WTC11 (cell line): Measurements from ENCODE around the gene HMX1. TPM values are rescaled to one million over a fixed set of nuclear protein-coding genes. Genes with fewer than 3 reads are reported as not detected.

Experiments
- ATAC-seq: fragments of 200-7000 bp; cut with Tn5 transposase; 2 replicates; pipeline ENCODE4 v1.10.0; 2021; ENCODE audit warnings: mild to moderate bottlenecking, moderate library complexity
- CTCF ChIA-PET: fragments of 300-600 bp; sonication (Branson Sonifier 250); formaldehyde crosslinking; loops from one replicate; lab custom pipeline; 2021; ENCODE audit warnings: antibody characterized with exemption; lab: Charles Lee
- POLR2A ChIA-PET: fragments of 350-600 bp; sonication (Branson Sonifier 250); formaldehyde crosslinking; loops from one replicate; lab custom pipeline; 2021; ENCODE audit warnings: antibody characterized with exemption; lab: Charles Lee
- DNase-seq: peaks from one replicate; pipeline ENCODE4 v3.0.0; 2021; ENCODE audit warnings: low spot score
- H3K27ac Mint-ChIP-seq: 2 replicates; pipeline ENCODE4 v1.8.0; 2021; ENCODE audit warnings: mixed read lengths
- H3K27me3 Mint-ChIP-seq: 2 replicates; pipeline ENCODE4 v1.8.0; 2021; ENCODE audit warnings: low read depth, mild to moderate bottlenecking, moderate library complexity, mixed read lengths
- H3K36me3 Mint-ChIP-seq: 2 replicates; pipeline ENCODE4 v1.8.0; 2021; ENCODE audit warnings: mixed read lengths
- H3K4me1 Mint-ChIP-seq: 2 replicates; pipeline ENCODE4 v1.8.0; 2022; ENCODE audit warnings: mixed read lengths
- H3K4me3 Mint-ChIP-seq: 2 replicates; pipeline ENCODE4 v1.8.0; 2021; ENCODE audit warnings: mild to moderate bottlenecking, moderate library complexity, mixed read lengths
- H3K9me3 Mint-ChIP-seq: 2 replicates; pipeline ENCODE4 v1.8.0; 2021; ENCODE audit warnings: mixed read lengths
- CREB1 ChIP-seq: sonication (generic); formaldehyde crosslinking; IDR thresholded peaks from 2 replicates; pipeline ENCODE4 v1.8.0; 2023; ENCODE audit warnings: mild to moderate bottlenecking, missing genetic modification reagents
- ESRRA ChIP-seq: sonication (generic); formaldehyde crosslinking; IDR thresholded peaks from 2 replicates; pipeline ENCODE4 v1.8.1; 2022; ENCODE audit warnings: mild to moderate bottlenecking, missing genetic modification reagents, borderline replicate concordance
- FOXP1 ChIP-seq: sonication (generic); formaldehyde crosslinking; IDR thresholded peaks from 2 replicates; pipeline ENCODE4 v1.8.0; 2022; ENCODE audit warnings: missing genetic modification reagents, mild to moderate bottlenecking, moderate library complexity, borderline replicate concordance
- NFYB ChIP-seq: sonication (generic); formaldehyde crosslinking; conservative IDR thresholded peaks from 2 replicates; pipeline ENCODE4 v1.8.0; 2022; ENCODE audit warnings: low read depth, missing genetic modification reagents
- NR1H2 ChIP-seq: sonication (generic); formaldehyde crosslinking; IDR thresholded peaks from 2 replicates; pipeline ENCODE4 v1.9.0; 2021; ENCODE audit warnings: mild to moderate bottlenecking, moderate library complexity, missing genetic modification reagents
- RELA ChIP-seq: sonication (generic); formaldehyde crosslinking; IDR thresholded peaks from 2 replicates; pipeline ENCODE4 v1.8.1; 2022; ENCODE audit warnings: missing genetic modification reagents, mild to moderate bottlenecking, borderline replicate concordance
- SMAD3 ChIP-seq: sonication (generic); formaldehyde crosslinking; IDR thresholded peaks from 2 replicates; pipeline ENCODE4 v1.8.0; 2022; ENCODE audit warnings: missing genetic modification reagents, mild to moderate bottlenecking, borderline replicate concordance
- SMAD4 ChIP-seq: sonication (generic); formaldehyde crosslinking; IDR thresholded peaks from 2 replicates; pipeline ENCODE4 v1.8.0; 2022; ENCODE audit warnings: mild to moderate bottlenecking, missing genetic modification reagents
- SOX15 ChIP-seq: fragments of 250-450 bp; sonication (Bioruptor Pico); IDR thresholded peaks from 2 replicates; pipeline ENCODE4 v1.9.0; 2021; ENCODE audit warnings: mild to moderate bottlenecking
- TEAD4 ChIP-seq: sonication (generic); formaldehyde crosslinking; IDR thresholded peaks from 2 replicates; pipeline ENCODE4 v1.8.0; 2022; ENCODE audit warnings: mild to moderate bottlenecking, missing genetic modification reagents
- ZBTB21 ChIP-seq: sonication (generic); formaldehyde crosslinking; IDR thresholded peaks from 2 replicates; pipeline ENCODE4 v1.8.1; 2023; ENCODE audit warnings: mild to moderate bottlenecking, missing genetic modification reagents, borderline replicate concordance
- ZNF423 ChIP-seq: fragments of 250-450 bp; sonication (Bioruptor Pico); IDR thresholded peaks from 2 replicates; pipeline ENCODE4 v2.1.2; 2022; ENCODE audit warnings: mild to moderate bottlenecking, moderate library complexity
- total RNA-seq: library from RNA; stranded (reverse); gene quantifications from 3 replicates; pipeline ENCODE4 v1.2.3, GENCODE V29; 2021
- TF ChIP-seq, protein P1 (sequence below): sonication (generic); formaldehyde crosslinking; conservative IDR thresholded peaks from 2 replicates; pipeline ENCODE4 v1.8.1; 2023; ENCODE audit warnings: mild to moderate bottlenecking, low read depth, missing genetic modification reagents, moderate library complexity
- TF ChIP-seq, protein P2 (sequence below): sonication (generic); formaldehyde crosslinking; IDR thresholded peaks from 2 replicates; pipeline ENCODE4 v1.8.1; 2023; ENCODE audit warnings: mild to moderate bottlenecking, missing genetic modification reagents, borderline replicate concordance
- TF ChIP-seq, protein P3 (sequence below): fragments of 250-450 bp; sonication (Bioruptor Pico); IDR thresholded peaks from 2 replicates; pipeline ENCODE4 v2.1.2; 2022; ENCODE audit warnings: mild to moderate bottlenecking, moderate library complexity
- TF ChIP-seq, protein P4 (sequence below): sonication (generic); formaldehyde crosslinking; IDR thresholded peaks from 2 replicates; pipeline ENCODE4 v1.8.0; 2022; ENCODE audit warnings: mild to moderate bottlenecking, missing genetic modification reagents
- TF ChIP-seq, protein P5 (sequence below): sonication (generic); formaldehyde crosslinking; IDR thresholded peaks from 2 replicates; pipeline ENCODE4 v1.8.0; 2022; ENCODE audit warnings: mild to moderate bottlenecking, missing genetic modification reagents
- TF ChIP-seq, protein P6 (sequence below): sonication (generic); formaldehyde crosslinking; IDR thresholded peaks from 2 replicates; pipeline ENCODE4 v1.8.0; 2023; ENCODE audit warnings: missing genetic modification reagents, mild to moderate bottlenecking, borderline replicate concordance
- TF ChIP-seq, protein P7 (sequence below): sonication (generic); formaldehyde crosslinking; IDR thresholded peaks from 2 replicates; pipeline ENCODE4 v1.8.1; 2022; ENCODE audit warnings: low read depth, mild to moderate bottlenecking, moderate library complexity, missing genetic modification reagents, borderline replicate concordance
- TF ChIP-seq, protein P8 (sequence below): sonication (generic); formaldehyde crosslinking; IDR thresholded peaks from 2 replicates; pipeline ENCODE4 v1.8.1; 2022; ENCODE audit warnings: mild to moderate bottlenecking, moderate library complexity, missing genetic modification reagents

HMX1 gene
- total RNA-seq, 1 experiment from 2014 or later: 10.0 TPM

DNA sequence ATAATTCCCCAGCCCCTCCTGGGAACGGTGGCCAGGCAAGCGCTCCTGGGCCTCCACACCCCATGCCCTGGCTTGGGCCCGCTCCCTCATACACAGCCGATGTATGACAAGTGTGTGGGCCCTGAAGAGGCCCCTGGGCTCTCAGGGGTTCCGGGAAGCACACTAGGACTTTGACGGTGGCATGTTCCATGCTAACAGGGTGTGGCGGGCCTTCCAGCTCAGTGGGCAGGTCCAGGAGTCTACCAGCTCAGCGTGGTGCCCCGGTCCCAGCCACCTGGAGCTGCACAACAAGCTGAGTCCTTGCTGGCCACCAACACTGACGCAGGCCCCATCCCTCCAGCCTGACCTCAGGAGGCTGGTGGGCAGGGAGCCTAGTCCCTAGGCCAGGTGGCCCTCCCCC is 24.4 kb upstream of the HMX1 start:
- CTCF ChIA-PET: interaction anchor here (0.9 to 2.7 kb wide), 5 partner anchors 10 to 40 kb away, joined by 3 to 22 read pairs (median 5); no protein-coding TSS in a partner anchor
- DNase-seq: no peak
- H3K9me3 Mint-ChIP-seq: peaks cover 7% of the 10 kb centered on the region

DNA sequence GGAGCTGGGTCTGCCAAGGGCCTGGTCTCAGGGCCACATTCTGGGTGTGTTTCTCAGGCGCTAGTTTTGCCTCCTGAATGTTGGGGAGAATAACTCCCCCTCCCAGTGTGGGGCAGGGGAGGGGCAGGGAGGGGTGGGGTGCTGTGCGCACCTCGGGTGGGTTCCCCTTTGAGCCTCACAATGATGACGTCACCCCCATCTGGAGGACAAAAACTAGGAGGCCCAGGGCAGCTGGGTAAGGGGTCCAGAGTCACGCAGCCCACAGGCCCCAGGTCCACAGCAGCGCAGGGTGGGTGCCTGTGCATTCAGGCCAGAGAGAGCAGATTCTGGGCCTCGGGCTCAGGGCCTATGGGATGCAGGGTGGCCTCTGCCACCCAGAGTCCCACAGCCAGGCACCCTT is 23.7 kb upstream of the HMX1 start:
- H3K4me3 Mint-ChIP-seq: no peak overlapping the region
- peaks cover 4% of the 10 kb centered on the region for H3K36me3 Mint-ChIP-seq
- H3K27ac Mint-ChIP-seq: no peak overlapping the region
- CTCF ChIA-PET: interaction anchor here (0.6 to 1.9 kb wide), 3 partner anchors 8 to 39 kb away, joined by 3 to 5 read pairs (median 4); no protein-coding TSS in a partner anchor
- 0 out of 2 replicates have a peak, but pooled peaks cover 4% of the 10 kb centered on the region for H3K9me3 Mint-ChIP-seq
- H3K27me3 Mint-ChIP-seq: peaks cover 86% of the 10 kb centered on the region
- ATAC-seq (no peak), DNase-seq (no peak)
- POLR2A ChIA-PET: no interaction called here
- H3K4me1 Mint-ChIP-seq: peaks cover 32% of the 10 kb centered on the region
- TF ChIP-seq NR1H2 (CRISPR knock-in tag) (no peak), SMAD4 (CRISPR knock-in tag) (no peak), RELA (CRISPR knock-in tag) (no peak), TEAD4 (CRISPR knock-in tag) (no peak), ESRRA (no peak)
- TF ChIP-seq, protein P1, sequence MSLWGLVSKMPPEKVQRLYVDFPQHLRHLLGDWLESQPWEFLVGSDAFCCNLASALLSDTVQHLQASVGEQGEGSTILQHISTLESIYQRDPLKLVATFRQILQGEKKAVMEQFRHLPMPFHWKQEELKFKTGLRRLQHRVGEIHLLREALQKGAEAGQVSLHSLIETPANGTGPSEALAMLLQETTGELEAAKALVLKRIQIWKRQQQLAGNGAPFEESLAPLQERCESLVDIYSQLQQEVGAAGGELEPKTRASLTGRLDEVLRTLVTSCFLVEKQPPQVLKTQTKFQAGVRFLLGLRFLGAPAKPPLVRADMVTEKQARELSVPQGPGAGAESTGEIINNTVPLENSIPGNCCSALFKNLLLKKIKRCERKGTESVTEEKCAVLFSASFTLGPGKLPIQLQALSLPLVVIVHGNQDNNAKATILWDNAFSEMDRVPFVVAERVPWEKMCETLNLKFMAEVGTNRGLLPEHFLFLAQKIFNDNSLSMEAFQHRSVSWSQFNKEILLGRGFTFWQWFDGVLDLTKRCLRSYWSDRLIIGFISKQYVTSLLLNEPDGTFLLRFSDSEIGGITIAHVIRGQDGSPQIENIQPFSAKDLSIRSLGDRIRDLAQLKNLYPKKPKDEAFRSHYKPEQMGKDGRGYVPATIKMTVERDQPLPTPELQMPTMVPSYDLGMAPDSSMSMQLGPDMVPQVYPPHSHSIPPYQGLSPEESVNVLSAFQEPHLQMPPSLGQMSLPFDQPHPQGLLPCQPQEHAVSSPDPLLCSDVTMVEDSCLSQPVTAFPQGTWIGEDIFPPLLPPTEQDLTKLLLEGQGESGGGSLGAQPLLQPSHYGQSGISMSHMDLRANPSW (CRISPR knock-in tag): no peak
- TF ChIP-seq, protein P2, sequence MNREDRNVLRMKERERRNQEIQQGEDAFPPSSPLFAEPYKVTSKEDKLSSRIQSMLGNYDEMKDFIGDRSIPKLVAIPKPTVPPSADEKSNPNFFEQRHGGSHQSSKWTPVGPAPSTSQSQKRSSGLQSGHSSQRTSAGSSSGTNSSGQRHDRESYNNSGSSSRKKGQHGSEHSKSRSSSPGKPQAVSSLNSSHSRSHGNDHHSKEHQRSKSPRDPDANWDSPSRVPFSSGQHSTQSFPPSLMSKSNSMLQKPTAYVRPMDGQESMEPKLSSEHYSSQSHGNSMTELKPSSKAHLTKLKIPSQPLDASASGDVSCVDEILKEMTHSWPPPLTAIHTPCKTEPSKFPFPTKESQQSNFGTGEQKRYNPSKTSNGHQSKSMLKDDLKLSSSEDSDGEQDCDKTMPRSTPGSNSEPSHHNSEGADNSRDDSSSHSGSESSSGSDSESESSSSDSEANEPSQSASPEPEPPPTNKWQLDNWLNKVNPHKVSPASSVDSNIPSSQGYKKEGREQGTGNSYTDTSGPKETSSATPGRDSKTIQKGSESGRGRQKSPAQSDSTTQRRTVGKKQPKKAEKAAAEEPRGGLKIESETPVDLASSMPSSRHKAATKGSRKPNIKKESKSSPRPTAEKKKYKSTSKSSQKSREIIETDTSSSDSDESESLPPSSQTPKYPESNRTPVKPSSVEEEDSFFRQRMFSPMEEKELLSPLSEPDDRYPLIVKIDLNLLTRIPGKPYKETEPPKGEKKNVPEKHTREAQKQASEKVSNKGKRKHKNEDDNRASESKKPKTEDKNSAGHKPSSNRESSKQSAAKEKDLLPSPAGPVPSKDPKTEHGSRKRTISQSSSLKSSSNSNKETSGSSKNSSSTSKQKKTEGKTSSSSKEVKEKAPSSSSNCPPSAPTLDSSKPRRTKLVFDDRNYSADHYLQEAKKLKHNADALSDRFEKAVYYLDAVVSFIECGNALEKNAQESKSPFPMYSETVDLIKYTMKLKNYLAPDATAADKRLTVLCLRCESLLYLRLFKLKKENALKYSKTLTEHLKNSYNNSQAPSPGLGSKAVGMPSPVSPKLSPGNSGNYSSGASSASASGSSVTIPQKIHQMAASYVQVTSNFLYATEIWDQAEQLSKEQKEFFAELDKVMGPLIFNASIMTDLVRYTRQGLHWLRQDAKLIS (CRISPR knock-in tag): no peak
- TF ChIP-seq, protein P3, sequence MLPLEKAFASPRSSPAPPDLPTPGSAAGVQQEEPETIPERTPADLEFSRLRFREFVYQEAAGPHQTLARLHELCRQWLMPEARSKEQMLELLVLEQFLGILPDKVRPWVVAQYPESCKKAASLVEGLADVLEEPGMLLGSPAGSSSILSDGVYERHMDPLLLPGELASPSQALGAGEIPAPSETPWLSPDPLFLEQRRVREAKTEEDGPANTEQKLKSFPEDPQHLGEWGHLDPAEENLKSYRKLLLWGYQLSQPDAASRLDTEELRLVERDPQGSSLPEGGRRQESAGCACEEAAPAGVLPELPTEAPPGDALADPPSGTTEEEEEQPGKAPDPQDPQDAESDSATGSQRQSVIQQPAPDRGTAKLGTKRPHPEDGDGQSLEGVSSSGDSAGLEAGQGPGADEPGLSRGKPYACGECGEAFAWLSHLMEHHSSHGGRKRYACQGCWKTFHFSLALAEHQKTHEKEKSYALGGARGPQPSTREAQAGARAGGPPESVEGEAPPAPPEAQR (CRISPR knock-in tag): no peak
- TF ChIP-seq, protein P4, sequence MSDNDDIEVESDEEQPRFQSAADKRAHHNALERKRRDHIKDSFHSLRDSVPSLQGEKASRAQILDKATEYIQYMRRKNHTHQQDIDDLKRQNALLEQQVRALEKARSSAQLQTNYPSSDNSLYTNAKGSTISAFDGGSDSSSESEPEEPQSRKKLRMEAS (CRISPR knock-in tag): no peak
- TF ChIP-seq, protein P5, sequence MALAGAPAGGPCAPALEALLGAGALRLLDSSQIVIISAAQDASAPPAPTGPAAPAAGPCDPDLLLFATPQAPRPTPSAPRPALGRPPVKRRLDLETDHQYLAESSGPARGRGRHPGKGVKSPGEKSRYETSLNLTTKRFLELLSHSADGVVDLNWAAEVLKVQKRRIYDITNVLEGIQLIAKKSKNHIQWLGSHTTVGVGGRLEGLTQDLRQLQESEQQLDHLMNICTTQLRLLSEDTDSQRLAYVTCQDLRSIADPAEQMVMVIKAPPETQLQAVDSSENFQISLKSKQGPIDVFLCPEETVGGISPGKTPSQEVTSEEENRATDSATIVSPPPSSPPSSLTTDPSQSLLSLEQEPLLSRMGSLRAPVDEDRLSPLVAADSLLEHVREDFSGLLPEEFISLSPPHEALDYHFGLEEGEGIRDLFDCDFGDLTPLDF (CRISPR knock-in tag): no peak

More for the DNA sequence above, 24.4 kb upstream of the HMX1 start:
- no peak overlapping the region for H3K4me3 Mint-ChIP-seq
- H3K36me3 Mint-ChIP-seq: peaks cover 7% of the 10 kb centered on the region
- peaks cover 78% of the 10 kb centered on the region for H3K27me3 Mint-ChIP-seq
- no peak for ATAC-seq
- H3K27ac Mint-ChIP-seq: no peak overlapping the region
- H3K4me1 Mint-ChIP-seq: peaks cover 32% of the 10 kb centered on the region
- POLR2A ChIA-PET: no interaction called here
- TF ChIP-seq FOXP1: no peak
- no peak for TF ChIP-seq ZNF423 (CRISPR knock-in tag)
- TF ChIP-seq SOX15 (CRISPR knock-in tag): no peak
- TF ChIP-seq, protein P6, sequence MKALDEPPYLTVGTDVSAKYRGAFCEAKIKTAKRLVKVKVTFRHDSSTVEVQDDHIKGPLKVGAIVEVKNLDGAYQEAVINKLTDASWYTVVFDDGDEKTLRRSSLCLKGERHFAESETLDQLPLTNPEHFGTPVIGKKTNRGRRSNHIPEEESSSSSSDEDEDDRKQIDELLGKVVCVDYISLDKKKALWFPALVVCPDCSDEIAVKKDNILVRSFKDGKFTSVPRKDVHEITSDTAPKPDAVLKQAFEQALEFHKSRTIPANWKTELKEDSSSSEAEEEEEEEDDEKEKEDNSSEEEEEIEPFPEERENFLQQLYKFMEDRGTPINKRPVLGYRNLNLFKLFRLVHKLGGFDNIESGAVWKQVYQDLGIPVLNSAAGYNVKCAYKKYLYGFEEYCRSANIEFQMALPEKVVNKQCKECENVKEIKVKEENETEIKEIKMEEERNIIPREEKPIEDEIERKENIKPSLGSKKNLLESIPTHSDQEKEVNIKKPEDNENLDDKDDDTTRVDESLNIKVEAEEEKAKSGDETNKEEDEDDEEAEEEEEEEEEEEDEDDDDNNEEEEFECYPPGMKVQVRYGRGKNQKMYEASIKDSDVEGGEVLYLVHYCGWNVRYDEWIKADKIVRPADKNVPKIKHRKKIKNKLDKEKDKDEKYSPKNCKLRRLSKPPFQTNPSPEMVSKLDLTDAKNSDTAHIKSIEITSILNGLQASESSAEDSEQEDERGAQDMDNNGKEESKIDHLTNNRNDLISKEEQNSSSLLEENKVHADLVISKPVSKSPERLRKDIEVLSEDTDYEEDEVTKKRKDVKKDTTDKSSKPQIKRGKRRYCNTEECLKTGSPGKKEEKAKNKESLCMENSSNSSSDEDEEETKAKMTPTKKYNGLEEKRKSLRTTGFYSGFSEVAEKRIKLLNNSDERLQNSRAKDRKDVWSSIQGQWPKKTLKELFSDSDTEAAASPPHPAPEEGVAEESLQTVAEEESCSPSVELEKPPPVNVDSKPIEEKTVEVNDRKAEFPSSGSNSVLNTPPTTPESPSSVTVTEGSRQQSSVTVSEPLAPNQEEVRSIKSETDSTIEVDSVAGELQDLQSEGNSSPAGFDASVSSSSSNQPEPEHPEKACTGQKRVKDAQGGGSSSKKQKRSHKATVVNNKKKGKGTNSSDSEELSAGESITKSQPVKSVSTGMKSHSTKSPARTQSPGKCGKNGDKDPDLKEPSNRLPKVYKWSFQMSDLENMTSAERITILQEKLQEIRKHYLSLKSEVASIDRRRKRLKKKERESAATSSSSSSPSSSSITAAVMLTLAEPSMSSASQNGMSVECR (CRISPR knock-in tag): no peak
- no peak for TF ChIP-seq CREB1 (CRISPR knock-in tag)
- no peak for TF ChIP-seq SMAD3 (CRISPR knock-in tag)
- TF ChIP-seq, protein P7, sequence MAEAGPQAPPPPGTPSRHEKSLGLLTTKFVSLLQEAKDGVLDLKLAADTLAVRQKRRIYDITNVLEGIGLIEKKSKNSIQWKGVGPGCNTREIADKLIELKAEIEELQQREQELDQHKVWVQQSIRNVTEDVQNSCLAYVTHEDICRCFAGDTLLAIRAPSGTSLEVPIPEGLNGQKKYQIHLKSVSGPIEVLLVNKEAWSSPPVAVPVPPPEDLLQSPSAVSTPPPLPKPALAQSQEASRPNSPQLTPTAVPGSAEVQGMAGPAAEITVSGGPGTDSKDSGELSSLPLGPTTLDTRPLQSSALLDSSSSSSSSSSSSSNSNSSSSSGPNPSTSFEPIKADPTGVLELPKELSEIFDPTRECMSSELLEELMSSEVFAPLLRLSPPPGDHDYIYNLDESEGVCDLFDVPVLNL (CRISPR knock-in tag): no peak
- no peak for TF ChIP-seq ZBTB21 (CRISPR knock-in tag)
- TF ChIP-seq, protein P8, sequence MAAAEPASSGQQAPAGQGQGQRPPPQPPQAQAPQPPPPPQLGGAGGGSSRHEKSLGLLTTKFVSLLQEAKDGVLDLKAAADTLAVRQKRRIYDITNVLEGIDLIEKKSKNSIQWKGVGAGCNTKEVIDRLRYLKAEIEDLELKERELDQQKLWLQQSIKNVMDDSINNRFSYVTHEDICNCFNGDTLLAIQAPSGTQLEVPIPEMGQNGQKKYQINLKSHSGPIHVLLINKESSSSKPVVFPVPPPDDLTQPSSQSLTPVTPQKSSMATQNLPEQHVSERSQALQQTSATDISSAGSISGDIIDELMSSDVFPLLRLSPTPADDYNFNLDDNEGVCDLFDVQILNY (CRISPR knock-in tag): no peak
- no peak for TF ChIP-seq NFYB (CRISPR knock-in tag)
